Daoy (cell line): ENCODE results near the gene LUZP2. TPM values are rescaled to one million over a fixed set of nuclear protein-coding genes. Genes with fewer than 3 reads are reported as not detected.

Source experiments
- DNase-seq: peaks from one replicate; pipeline ENCODE4 v3.0.0-alpha.2; 2015; ENCODE audit warnings: low read depth
- total RNA-seq: library from RNA; depleted of rRNA; stranded (reverse); fragments of >200 nt; shearing (Covaris generic); gene quantifications from 2 replicates; pipeline ENCODE4 v1.2.3, GENCODE V29; 2014

Gene LUZP2
- total RNA-seq, 1 experiment from 2014 or later = not detected

- no peak for DNase-seq
These were observed 70.5 kb downstream of the LUZP2 start for GRCh38 chr11:24567380-24567779.

- no peak for DNase-seq
These were observed 75.5 kb downstream of the LUZP2 start for GRCh38 chr11:24572376-24572775.

DNA sequence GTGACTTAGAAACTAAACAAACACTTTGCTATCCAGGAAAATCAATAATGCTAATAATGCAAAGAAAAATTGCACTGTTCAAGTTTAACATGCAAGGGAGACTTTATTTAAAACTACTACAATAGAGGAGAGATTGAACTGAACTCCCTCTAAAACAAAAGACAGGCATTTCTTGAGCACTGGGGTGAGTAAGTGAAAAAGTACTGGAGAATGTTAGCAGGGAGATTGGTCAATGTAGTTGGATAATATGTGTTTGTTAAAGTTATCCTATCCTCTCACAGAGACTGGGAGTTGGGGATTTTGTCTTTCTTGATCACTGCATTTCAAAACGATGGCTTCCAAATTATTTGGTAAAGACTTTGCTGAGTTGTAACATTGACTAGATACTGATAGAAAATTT is 77.6 kb downstream of the LUZP2 start:
- DNase-seq = no peak

GRCh38 chr11:24575392-24575791 is 78.5 kb downstream of the LUZP2 start:
- DNase-seq = no peak

DNA sequence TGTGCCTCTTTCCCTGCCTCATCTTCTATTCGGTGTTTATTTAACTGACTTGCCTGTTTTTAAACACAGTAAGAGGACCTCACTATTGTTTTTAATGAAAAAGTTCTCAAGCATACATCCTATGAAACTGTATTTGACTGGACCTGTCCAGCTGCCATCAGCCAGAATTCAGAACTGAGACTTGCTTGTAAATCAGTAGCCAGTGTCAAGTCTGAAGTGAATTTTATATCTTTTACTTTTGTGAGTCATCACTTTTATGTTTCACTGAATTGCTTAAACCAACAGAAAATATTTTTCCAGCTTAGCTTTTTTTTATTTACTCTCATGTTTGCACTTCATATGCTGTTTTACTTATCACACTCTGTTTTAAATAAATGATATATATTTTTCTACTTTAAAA is 88.3 kb downstream of the LUZP2 start:
- no peak for DNase-seq

DNA sequence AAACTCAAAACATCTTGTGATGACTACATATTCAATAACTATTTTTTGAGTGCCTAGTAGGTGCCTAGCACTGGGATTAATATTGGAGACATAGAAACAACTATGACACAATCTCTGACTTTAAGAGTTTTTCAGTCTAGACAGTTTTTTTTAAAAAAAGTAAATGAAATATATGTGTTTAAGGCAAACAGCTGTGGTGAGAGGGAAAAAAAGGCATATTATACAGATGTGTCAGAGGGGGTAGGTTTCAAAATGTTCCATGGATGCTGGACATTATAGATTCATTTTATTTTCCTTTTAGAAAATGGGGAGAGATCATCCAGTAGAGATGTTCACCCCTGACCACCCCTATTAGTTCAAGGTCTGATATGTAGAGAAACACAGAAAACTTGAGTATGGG is 90.8 kb downstream of the LUZP2 start:
- DNase-seq = no peak

DNA sequence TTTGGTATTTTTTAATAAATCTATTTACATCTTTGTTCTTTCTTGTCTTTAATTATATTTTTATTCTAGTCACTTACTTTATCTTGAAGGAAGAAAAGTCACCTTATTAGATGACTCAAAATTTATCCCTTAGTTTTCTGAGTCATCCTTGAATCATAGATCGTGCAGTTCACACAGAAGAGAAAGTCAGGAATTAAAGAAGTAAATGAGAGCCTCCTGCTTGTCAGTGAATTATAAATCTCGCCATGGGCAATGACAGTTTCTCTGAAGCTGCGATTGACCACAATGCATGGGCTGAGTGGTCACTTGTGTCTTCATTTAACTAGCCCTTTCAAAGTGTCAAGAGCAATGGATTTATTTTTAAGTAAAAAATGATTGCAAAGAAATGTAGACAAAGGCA is 91.2 kb downstream of the LUZP2 start:
- no peak for DNase-seq

DNA sequence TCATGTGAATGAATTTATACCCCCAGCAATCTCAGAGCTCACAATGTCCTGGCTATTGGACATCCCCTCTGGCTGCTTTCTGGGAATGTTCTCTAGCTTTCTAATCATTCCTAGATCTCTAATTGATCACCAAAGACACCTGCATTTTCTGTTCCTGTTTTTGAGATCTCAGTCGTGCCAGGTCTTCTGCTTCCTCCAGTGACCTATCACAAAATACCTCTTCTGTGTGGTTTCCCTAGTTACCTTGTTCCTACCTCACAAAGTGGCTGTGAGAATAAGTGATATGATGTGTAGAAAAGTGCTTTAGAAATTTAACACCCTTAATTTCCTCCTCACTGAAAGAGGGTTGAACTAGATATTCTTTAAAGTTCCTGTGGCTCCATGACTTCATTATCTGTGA is 92.2 kb downstream of the LUZP2 start:
- no peak for DNase-seq

DNA sequence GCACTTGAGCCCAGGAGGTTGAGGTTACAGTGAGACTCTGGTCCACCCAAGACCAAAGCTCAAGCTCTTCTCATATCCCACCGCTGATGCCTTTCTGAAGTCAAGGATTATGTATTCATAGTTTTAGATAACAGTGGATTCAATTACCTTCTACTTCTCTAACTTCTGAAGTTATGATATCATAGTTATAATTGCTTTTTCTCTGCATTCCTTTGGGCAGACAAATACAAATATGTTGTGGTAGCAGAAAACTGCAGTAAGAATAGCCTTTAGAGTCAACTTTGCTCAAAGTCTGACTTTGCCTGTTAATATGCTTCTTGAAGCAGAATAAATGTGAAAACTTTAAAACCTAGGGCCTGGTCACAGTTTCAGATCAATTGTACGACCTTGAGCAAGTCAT is 94.4 kb downstream of the LUZP2 start:
- DNase-seq = no peak

GRCh38 chr11:24592360-24592759 is 95.5 kb downstream of the LUZP2 start:
- no peak for DNase-seq

DNA sequence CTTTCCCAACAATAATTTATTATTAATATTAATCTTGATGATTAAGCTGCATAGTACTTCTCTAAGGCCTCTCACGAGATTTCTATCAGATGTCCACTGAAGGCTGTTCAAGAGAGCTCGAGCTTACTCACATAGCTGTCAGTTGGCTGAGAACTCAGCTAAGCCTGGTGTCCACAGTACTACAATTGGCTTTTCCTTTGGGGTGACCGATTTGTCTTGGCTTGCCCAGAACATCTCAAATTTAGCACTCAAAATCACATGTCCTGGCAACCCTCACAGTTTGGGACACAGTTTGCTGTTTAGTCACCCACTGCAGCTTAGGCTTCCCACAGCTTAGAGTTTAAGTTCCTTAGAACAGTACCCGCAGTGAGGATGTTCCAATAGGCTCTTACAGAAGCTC is 96.5 kb downstream of the LUZP2 start:
- no peak for DNase-seq

- no peak for DNase-seq
These were observed 97.5 kb downstream of the LUZP2 start for GRCh38 chr11:24594401-24594800.

GRCh38 chr11:24598641-24599040 is 101.8 kb downstream of the LUZP2 start:
- no peak for DNase-seq

DNA sequence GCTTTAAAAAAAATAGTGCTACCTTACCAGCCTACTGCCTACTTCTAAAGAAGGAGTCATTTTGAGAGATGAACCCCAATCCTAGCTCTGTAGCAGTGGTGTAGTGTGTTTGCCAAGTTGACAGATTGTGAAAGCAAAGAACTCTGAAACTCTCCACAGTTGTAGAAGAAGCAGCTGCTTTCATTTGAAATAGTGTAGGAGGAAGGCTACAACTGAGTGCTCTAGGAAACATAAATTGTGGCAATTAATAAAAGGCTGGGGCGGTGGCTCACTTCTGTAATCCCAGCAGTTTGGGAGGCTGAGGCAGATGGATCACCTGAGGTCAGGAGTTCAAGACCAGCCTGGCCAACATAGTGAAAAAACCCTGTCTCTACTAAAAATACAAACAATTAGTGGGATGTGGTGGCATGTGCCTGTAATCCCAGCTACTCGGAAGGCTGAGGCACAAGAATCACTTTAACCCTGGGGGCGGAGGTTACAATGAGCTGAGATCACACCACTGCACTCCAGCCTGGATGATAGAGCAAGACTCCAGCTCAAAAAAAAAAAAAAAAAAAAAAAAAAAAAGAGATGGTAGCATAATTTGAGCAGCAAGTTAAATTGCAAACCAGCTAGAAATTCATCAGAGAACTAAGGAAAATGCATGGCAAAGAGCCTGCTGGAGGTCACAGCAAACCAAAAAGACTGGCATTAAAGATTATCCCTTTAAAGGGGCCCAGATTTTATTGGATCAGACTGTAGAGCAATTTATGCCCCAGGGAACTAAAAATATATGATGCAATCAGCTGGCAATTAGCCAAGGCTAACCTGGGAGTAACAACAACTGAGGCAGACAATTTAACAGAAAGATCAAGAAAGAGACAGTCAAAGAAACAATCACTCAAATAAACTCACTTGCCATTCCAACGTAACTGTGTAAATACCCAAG is 112.6 kb downstream of the LUZP2 start:
- no peak for DNase-seq

- no peak for DNase-seq
These were observed 118.8 kb downstream of the LUZP2 start for GRCh38 chr11:24615451-24616160.

DNA sequence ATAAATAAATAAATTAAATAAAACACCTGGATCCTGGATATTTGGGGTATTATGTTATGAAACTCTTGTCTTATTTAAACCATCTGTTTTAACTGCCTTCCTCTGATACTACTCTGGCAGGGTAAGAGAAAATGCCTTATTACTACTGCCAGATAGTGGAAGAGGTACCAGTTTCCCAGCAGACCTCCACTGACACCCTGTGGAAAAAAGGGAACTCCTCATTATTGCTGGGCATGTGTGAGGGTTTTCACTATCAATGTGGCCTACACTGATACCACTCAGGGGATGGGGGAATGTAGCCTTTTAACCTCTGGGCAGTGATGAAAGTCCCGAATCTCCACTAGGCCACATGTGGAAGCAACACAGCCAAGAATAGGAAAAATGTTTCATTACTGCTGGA is 121.0 kb downstream of the LUZP2 start:
- no peak for DNase-seq

DNA sequence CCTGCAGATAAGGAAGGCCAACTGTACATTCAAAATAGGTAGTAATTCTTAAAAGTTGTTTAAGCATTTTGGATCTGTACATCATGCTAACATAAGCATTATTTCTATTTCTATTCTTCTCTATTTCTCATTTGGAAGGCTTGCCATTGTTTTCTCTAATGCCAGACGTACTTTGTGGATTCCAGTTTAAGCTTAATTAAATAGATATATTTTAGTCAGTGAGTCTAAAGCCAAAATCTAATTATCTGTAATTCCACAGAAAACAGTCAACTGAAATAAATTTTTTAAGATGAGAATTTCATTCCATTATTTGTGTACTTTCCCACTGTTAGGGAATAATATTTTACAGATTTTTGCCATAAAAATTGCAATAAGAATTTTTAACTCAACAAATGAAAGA is 123.0 kb downstream of the LUZP2 start:
- DNase-seq = no peak

DNA sequence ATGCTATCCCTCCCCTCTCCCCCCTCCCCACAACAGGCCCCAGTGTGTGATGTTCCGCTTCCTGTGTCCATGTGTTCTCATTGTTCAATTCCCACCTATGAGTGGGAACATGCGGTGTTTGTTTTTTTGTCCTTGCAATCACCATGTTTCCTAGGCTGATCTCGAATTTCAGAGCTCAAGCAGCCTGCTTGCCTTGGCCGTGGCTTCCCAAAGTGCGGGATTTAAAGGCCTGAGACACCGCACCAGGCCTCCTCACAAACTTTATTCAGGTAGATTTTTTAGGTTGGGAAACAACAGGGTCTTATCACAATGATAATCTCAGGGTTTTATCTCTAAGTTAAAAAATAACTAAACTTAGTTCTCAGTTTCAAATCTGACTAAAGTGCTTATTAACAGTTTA is 125.4 kb downstream of the LUZP2 start:
- DNase-seq = no peak

GRCh38 chr11:24623121-24623520 is 126.3 kb downstream of the LUZP2 start:
- DNase-seq = no peak

GRCh38 chr11:24624432-24624831 is 127.6 kb downstream of the LUZP2 start:
- no peak for DNase-seq

DNA sequence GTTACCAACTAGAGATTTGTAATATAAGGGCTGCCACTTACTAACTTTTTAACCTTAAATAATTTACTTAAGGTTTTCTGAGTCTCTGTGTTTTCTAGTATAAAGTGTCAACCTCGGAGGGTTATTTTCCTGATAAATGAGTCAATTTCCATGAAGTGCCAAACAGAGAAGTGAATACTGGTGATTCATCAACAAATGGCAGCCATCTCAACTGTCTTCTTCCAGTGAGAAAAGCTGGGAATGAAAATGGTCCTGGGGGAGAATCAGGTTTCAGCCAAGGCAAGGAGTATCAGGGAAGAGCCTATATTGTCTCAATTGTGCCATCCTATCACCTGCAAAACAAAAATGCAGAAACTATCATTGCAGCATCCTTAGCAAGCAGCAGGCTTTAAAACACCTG is 129.1 kb downstream of the LUZP2 start:
- no peak for DNase-seq

- no peak for DNase-seq
These were observed 131.4 kb downstream of the LUZP2 start for GRCh38 chr11:24628224-24628776.

DNA sequence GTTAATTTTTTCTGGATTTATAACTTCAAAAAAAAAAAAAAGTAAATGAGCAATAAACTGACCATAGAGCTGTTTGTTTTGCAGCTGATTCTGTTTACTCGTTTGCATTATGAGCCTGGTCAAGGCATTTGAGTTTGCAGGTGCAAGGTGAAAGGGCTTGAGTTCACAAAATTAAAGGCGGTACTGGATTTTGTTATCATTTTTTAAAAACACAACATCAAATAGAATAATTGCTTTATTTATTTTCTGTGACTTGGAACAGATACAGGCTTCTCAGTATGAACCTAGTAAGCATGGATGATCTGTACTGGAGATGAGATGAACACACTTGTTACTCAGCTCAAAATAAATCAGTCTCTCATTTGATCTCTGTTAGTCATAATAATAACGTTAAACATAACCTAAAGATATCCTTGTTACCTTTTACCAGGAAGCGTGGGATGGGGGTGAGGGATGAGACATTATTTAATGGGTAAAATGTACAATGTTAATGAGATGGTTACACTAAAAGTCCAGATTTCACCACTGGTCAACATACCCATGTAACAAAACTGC is 137.8 kb downstream of the LUZP2 start:
- DNase-seq = no peak
